Peyer's patch (tissue), 4 donors: Measurements from ENCODE around the gene MEGF9. TPM values are rescaled to one million over a fixed set of nuclear protein-coding genes. Genes with fewer than 3 reads are reported as not detected.

ENCODE experiments used
- DNase-seq, 3 donors: peaks; one replicate each; pipeline ENCODE4 v3.0.0-alpha.2; 2017 to 2019
- H3K27ac ChIP-seq, 4 donors: fragments of 200-600 bp; sonication (generic); one replicate each; pipeline ENCODE4 v1.5.1; 2016 to 2019
- H3K27me3 ChIP-seq, 2 donors: fragments of 200-600 bp; sonication (generic); one replicate each; pipeline ENCODE4 v1.5.1; 2019
- H3K36me3 ChIP-seq, 3 donors: fragments of 200-600 bp; sonication (generic); one replicate each; pipeline ENCODE4 v1.5.1; 2016 to 2019
- H3K4me1 ChIP-seq, 4 donors: fragments of 200-600 bp; sonication (generic); one replicate each; pipeline ENCODE4 v1.5.1; 2016 to 2019
- H3K4me3 ChIP-seq, 4 donors: fragments of 200-600 bp; sonication (generic); 1 replicate in 3 of 4; 2 replicates in 1 of 4; pipeline ENCODE4 v1.5.1; 2016 to 2019; ENCODE audit warnings: mild to moderate bottlenecking in 1 of 4
- H3K9me3 ChIP-seq, 4 donors: fragments of 200-600 bp; sonication (generic); one replicate each; pipeline ENCODE4 v1.5.1; 2016 to 2019; ENCODE audit warnings: mild to moderate bottlenecking in 1 of 4
- CTCF ChIP-seq, 6 experiments: fragments of 450-650 bp in 4 of 6; fragments of 200-600 bp in 2 of 6; sonication (generic) in 1 of 6; IDR thresholded peaks; one replicate each; pipeline ENCODE4 v1.5.1; 2017 to 2019; ENCODE audit warnings: antibody characterized with exemption in 6 of 6, mild to moderate bottlenecking in 3 of 6, moderate library complexity in 1 of 6
- POLR2A ChIP-seq, 2 donors: fragments of 450-650 bp; IDR thresholded peaks; one replicate each; pipeline ENCODE4 v1.5.1; 2017; ENCODE audit warnings: antibody characterized with exemption in 2 of 2, mild to moderate bottlenecking in 2 of 2, moderate library complexity in 2 of 2
- total RNA-seq, 4 donors: library from RNA; depleted of rRNA; stranded (reverse); fragments of >200 nt; gene quantifications; one replicate each; pipeline ENCODE4 v1.1.0, GENCODE V29; 2016

MEGF9 gene
- total RNA-seq, 4 donors from 2014 or later = 8.1 to 15.1 (median 11.5) TPM

GRCh38 chr9:120696551-120697230 lies 17.6 kb downstream of the MEGF9 start:
- no peaks in the 10 kb centered on the region for H3K36me3 ChIP-seq
- TF ChIP-seq CTCF (IDR thresholded peaks at IDR 0.05) (no peak), POLR2A (IDR thresholded peaks at IDR 0.05) (no peak)
- H3K27ac ChIP-seq = peak overlapping the region in 1 of 4 donors; percentile 21
- H3K9me3 ChIP-seq = no peaks in the 10 kb centered on the region
- H3K4me3 ChIP-seq = no peak overlapping the region
- no peaks in the 10 kb centered on the region for H3K27me3 ChIP-seq
- H3K4me1 ChIP-seq = peaks cover 0 to 5% (median 0%) of the 10 kb centered on the region in 4 donors
- no peak for DNase-seq

GRCh38 chr9:120694559-120694958 lies 19.7 kb downstream of the MEGF9 start:
- Histone ChIP-seq H3K27me3 (no peaks in the 10 kb centered on the region), H3K4me1 (peaks cover 0 to 5% (median 0%) of the 10 kb centered on the region in 4 donors), H3K9me3 (no peaks in the 10 kb centered on the region), H3K27ac (no peak overlapping the region), H3K4me3 (no peak overlapping the region), H3K36me3 (no peaks in the 10 kb centered on the region)
- no peak for TF ChIP-seq CTCF (IDR thresholded peaks at IDR 0.05)
- TF ChIP-seq POLR2A (IDR thresholded peaks at IDR 0.05) = no peak
- no peak for DNase-seq

- no peak overlapping the region for H3K4me3 ChIP-seq
- H3K27ac ChIP-seq = no peak overlapping the region
- DNase-seq = no peak
- peaks cover 0 to 5% (median 0%) of the 10 kb centered on the region in 4 donors for H3K4me1 ChIP-seq
- TF ChIP-seq POLR2A (IDR thresholded peaks at IDR 0.05) (no peak), CTCF (IDR thresholded peaks at IDR 0.05) (no peak)
- H3K36me3 ChIP-seq = no peaks in the 10 kb centered on the region
- H3K9me3 ChIP-seq = no peaks in the 10 kb centered on the region
- no peaks in the 10 kb centered on the region for H3K27me3 ChIP-seq
Measured at GRCh38 chr9:120693700-120694008, 20.6 kb downstream of the MEGF9 start.

- no peak for DNase-seq
- no peak overlapping the region for H3K4me3 ChIP-seq
- no peaks in the 10 kb centered on the region for H3K9me3 ChIP-seq
- H3K36me3 ChIP-seq = no peaks in the 10 kb centered on the region
- no peak for TF ChIP-seq POLR2A (IDR thresholded peaks at IDR 0.05)
- no peak for TF ChIP-seq CTCF (IDR thresholded peaks at IDR 0.05)
- no peaks in the 10 kb centered on the region for H3K27me3 ChIP-seq
- peaks cover 0 to 5% (median 0%) of the 10 kb centered on the region in 4 donors for H3K4me1 ChIP-seq
- H3K27ac ChIP-seq = no peak overlapping the region
Measured at GRCh38 chr9:120692901-120693699, 21.2 kb downstream of the MEGF9 start.

GRCh38 chr9:120690372-120690771 lies 23.9 kb downstream of the MEGF9 start:
- TF ChIP-seq POLR2A (IDR thresholded peaks at IDR 0.05) (no peak), CTCF (IDR thresholded peaks at IDR 0.05) (no peak)
- Histone ChIP-seq H3K4me1 (no peaks in the 10 kb centered on the region), H3K9me3 (no peaks in the 10 kb centered on the region), H3K27ac (no peak overlapping the region), H3K4me3 (no peak overlapping the region), H3K27me3 (no peaks in the 10 kb centered on the region), H3K36me3 (no peaks in the 10 kb centered on the region)
- DNase-seq = no peak
